HEK293 (cell line): ENCODE measurements around the gene GDF9.
A peak's percentile ranks its signal among the peaks of the same experiment; 100 is the strongest.

Experiments used
- ATF2 ChIP-seq: fragments of 450-650 bp; formaldehyde crosslinking; IDR thresholded peaks from 2 replicates; pipeline ENCODE4 v1.5.1; 2016; ENCODE audit warnings: missing biosample characterization, missing genetic modification characterization, low read depth
- BCL11A ChIP-seq: fragments of 450-650 bp; formaldehyde crosslinking; IDR thresholded peaks from 2 replicates; pipeline ENCODE4 v1.5.1; 2016; ENCODE audit warnings: low read depth, missing biosample characterization, missing genetic modification characterization
- ELK4 ChIP-seq: IDR thresholded peaks from 2 replicates; pipeline ENCODE4 v1.6.1; 2011; ENCODE audit warnings: mild to moderate bottlenecking, low read depth, low read length, borderline replicate concordance
- FEZF1 ChIP-seq: fragments of 450-650 bp; formaldehyde crosslinking; IDR thresholded peaks from 2 replicates; pipeline ENCODE4 v1.5.1; 2016; ENCODE audit warnings: missing biosample characterization, missing genetic modification characterization
- KLF10 ChIP-seq: fragments of 450-650 bp; IDR thresholded peaks from 2 replicates; pipeline ENCODE4 v1.5.1; 2018; ENCODE audit warnings: missing biosample characterization, mild to moderate bottlenecking, missing genetic modification characterization
- MZF1 ChIP-seq: fragments of 450-650 bp; formaldehyde crosslinking; IDR thresholded peaks from 2 replicates; pipeline ENCODE4 v1.5.1; 2017; ENCODE audit warnings: missing biosample characterization, missing genetic modification characterization, borderline replicate concordance
- PBX3 ChIP-seq: sonication (generic); formaldehyde crosslinking; IDR thresholded peaks from 2 replicates; pipeline ENCODE4 v1.8.1; 2022; ENCODE audit warnings: mild to moderate bottlenecking, moderate library complexity, missing genetic modification reagents
- PRDM4 ChIP-seq: fragments of 450-650 bp; formaldehyde crosslinking; IDR thresholded peaks from 2 replicates; pipeline ENCODE4 v1.5.1; 2017; ENCODE audit warnings: missing biosample characterization, missing genetic modification characterization
- REPIN1 ChIP-seq: fragments of 450-650 bp; formaldehyde crosslinking; IDR thresholded peaks from 2 replicates; pipeline ENCODE4 v1.5.1; 2017; ENCODE audit warnings: missing biosample characterization, missing genetic modification characterization, low read depth
- YY1 ChIP-seq: fragments of 450-650 bp; formaldehyde crosslinking; IDR thresholded peaks from 2 replicates; pipeline ENCODE4 v1.5.1; 2018; ENCODE audit warnings: missing biosample characterization, missing genetic modification characterization
- ZBTB10 ChIP-seq: fragments of 450-650 bp; formaldehyde crosslinking; IDR thresholded peaks from 2 replicates; pipeline ENCODE4 v1.5.1; 2016; ENCODE audit warnings: missing biosample characterization, missing genetic modification characterization
- ZBTB20 ChIP-seq: fragments of 450-650 bp; formaldehyde crosslinking; IDR thresholded peaks from 2 replicates; pipeline ENCODE4 v1.5.1; 2016; ENCODE audit warnings: missing biosample characterization, missing genetic modification characterization
- ZBTB6 ChIP-seq: fragments of 450-650 bp; formaldehyde crosslinking; IDR thresholded peaks from 2 replicates; pipeline ENCODE4 v1.5.1; 2017; ENCODE audit warnings: missing biosample characterization, missing genetic modification characterization
- ZBTB8A ChIP-seq: fragments of 450-650 bp; formaldehyde crosslinking; IDR thresholded peaks from 2 replicates; pipeline ENCODE4 v1.5.1; 2016; ENCODE audit warnings: missing biosample characterization, missing genetic modification characterization
- ZFP69B ChIP-seq: fragments of 450-650 bp; formaldehyde crosslinking; IDR thresholded peaks from 2 replicates; pipeline ENCODE4 v1.5.1; 2016; ENCODE audit warnings: missing biosample characterization, missing genetic modification characterization
- ZNF140 ChIP-seq: fragments of 450-650 bp; formaldehyde crosslinking; IDR thresholded peaks from 2 replicates; pipeline ENCODE4 v1.5.1; 2016; ENCODE audit warnings: missing biosample characterization, missing genetic modification characterization
- ZNF169 ChIP-seq: fragments of 450-650 bp; formaldehyde crosslinking; IDR thresholded peaks from 2 replicates; pipeline ENCODE4 v1.5.1; 2016; ENCODE audit warnings: missing biosample characterization, missing genetic modification characterization
- ZNF184 ChIP-seq: fragments of 450-650 bp; IDR thresholded peaks from 2 replicates; pipeline ENCODE4 v1.5.1; 2018; ENCODE audit warnings: missing biosample characterization, mild to moderate bottlenecking, missing genetic modification characterization
- ZNF211 ChIP-seq: fragments of 450-650 bp; formaldehyde crosslinking; IDR thresholded peaks from 2 replicates; pipeline ENCODE4 v1.5.1; 2016; ENCODE audit warnings: low read depth, missing biosample characterization, missing genetic modification characterization
- ZNF223 ChIP-seq: fragments of 450-650 bp; formaldehyde crosslinking; IDR thresholded peaks from 2 replicates; pipeline ENCODE4 v1.5.1; 2016; ENCODE audit warnings: missing biosample characterization, missing genetic modification characterization
- ZNF280C ChIP-seq: fragments of 450-650 bp; formaldehyde crosslinking; IDR thresholded peaks from 2 replicates; pipeline ENCODE4 v1.5.1; 2016; ENCODE audit warnings: missing biosample characterization, missing genetic modification characterization
- ZNF324 ChIP-seq: fragments of 450-650 bp; formaldehyde crosslinking; IDR thresholded peaks from 2 replicates; pipeline ENCODE4 v1.5.1; 2016; ENCODE audit warnings: missing biosample characterization, missing genetic modification characterization
- ZNF544 ChIP-seq: fragments of 450-650 bp; formaldehyde crosslinking; IDR thresholded peaks from 2 replicates; pipeline ENCODE4 v1.5.0; 2017; ENCODE audit warnings: missing biosample characterization, missing genetic modification characterization
- ZNF558 ChIP-seq: fragments of 450-650 bp; formaldehyde crosslinking; IDR thresholded peaks from 2 replicates; pipeline ENCODE4 v1.5.1; 2016; ENCODE audit warnings: missing biosample characterization, missing genetic modification characterization
- ZNF596 ChIP-seq: fragments of 450-650 bp; IDR thresholded peaks from 2 replicates; pipeline ENCODE4 v1.5.0; 2018; ENCODE audit warnings: missing biosample characterization, mild to moderate bottlenecking, missing genetic modification characterization, moderate library complexity
- ZNF677 ChIP-seq: fragments of 450-650 bp; IDR thresholded peaks from 2 replicates; pipeline ENCODE4 v1.5.0; 2018; ENCODE audit warnings: missing biosample characterization, mild to moderate bottlenecking, missing genetic modification characterization, moderate library complexity
- ZNF792 ChIP-seq: fragments of 450-650 bp; formaldehyde crosslinking; IDR thresholded peaks from 2 replicates; pipeline ENCODE4 v1.5.1; 2016; ENCODE audit warnings: missing biosample characterization, missing genetic modification characterization
- ZSCAN16 ChIP-seq: fragments of 450-650 bp; formaldehyde crosslinking; IDR thresholded peaks from 2 replicates; pipeline ENCODE4 v1.5.1; 2016; ENCODE audit warnings: missing biosample characterization, missing genetic modification characterization
- ZSCAN23 ChIP-seq: fragments of 450-650 bp; formaldehyde crosslinking; IDR thresholded peaks from 2 replicates; pipeline ENCODE4 v1.5.1; 2016; ENCODE audit warnings: missing biosample characterization, missing genetic modification characterization

The GDF9 gene

GRCh38 chr5:132829742-132830435, 36.4 kb downstream of the GDF9 start (continued):
- TF ChIP-seq PRDM4 (tag by site-specific recombination): no peak
- TF ChIP-seq ZSCAN16 (tag by site-specific recombination): no peak
- no peak for TF ChIP-seq BCL11A (tag by site-specific recombination)
- no peak for TF ChIP-seq ZNF596 (tag by site-specific recombination)
- TF ChIP-seq ZBTB6: no peak
- 0 out of 2 replicates have a peak, but pooled peaks have one; percentile 28 for TF ChIP-seq ZNF184 (tag by site-specific recombination)
- no peak for TF ChIP-seq PBX3 (CRISPR knock-in tag)
- TF ChIP-seq ZNF211: no peak
- TF ChIP-seq ZNF544 (tag by site-specific recombination): no peak
- no peak for TF ChIP-seq ZNF324
- no peak for TF ChIP-seq ZNF558 (tag by site-specific recombination)
- TF ChIP-seq YY1 (tag by site-specific recombination): peak; percentile 86
- TF ChIP-seq ZFP69B: no peak
- TF ChIP-seq ZNF280C (tag by site-specific recombination): no peak
- TF ChIP-seq ZBTB20 (tag by site-specific recombination): peak; percentile 42; the same call in 1 of the 2 replicates
- TF ChIP-seq ZBTB10 (tag by site-specific recombination): peak; percentile 84
- no peak for TF ChIP-seq MZF1 (tag by site-specific recombination)
- TF ChIP-seq KLF10 (tag by site-specific recombination): peak; percentile 65; the same call in 1 of the 2 replicates
- no peak for TF ChIP-seq ZNF169 (tag by site-specific recombination)
- no peak for TF ChIP-seq REPIN1 (tag by site-specific recombination)
- peak; percentile 81 for TF ChIP-seq ZBTB8A
- TF ChIP-seq ZNF677 (tag by site-specific recombination): no peak
- TF ChIP-seq ZNF223 (tag by site-specific recombination): no peak
- TF ChIP-seq FEZF1 (tag by site-specific recombination): no peak
- TF ChIP-seq ELK4: no peak
- TF ChIP-seq ZNF792 (tag by site-specific recombination): no peak
- no peak for TF ChIP-seq ZNF140 (tag by site-specific recombination)
- TF ChIP-seq ZSCAN23 (tag by site-specific recombination): no peak
- TF ChIP-seq ATF2: no peak
